ENCODE results near the gene CCDC154.

DNA sequence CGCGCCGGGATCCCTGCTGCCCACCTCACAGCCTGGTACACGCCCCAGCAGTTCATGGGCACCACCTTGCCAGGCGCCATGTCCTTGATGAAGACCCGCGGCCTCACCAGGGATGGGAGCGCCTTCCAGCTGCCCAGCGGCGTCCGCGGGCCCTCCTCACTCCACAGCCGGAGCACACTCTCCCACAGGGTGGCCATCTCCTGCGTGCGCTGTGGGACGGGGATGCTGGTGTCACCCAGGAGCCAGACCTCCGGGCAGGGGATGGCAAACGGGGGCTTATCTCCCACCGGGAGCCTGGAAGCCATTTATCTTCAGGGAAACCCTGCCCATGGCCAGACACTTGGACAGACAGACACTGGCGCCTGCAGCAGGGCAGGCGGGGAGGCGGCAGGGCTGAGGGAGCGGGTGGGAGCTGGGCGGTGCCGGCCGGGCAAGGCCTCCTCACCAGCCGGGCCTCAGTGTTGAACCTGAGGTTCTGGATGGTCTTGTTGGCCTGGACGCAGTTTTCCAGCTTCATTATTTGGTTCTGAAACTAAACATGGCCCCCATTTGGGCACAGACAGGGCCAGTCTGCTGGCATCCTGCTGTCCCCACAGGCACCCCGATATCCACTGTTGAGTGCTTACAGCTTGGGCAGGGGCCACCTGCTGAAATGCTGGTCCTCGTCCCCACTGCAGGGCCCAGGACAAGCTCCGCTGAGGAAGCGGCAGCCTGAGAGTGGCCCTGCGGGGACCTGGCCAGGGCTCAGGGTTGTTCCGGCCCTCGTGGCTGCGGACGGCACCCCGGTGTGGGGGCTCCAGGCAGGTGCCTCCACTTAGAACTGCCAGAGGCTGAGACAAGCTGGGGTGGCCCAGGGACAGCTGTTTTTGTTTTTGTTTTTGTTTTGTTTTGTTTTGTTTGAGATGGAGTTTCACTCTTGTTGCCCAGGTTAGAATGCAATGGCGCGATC, 9.4 kb downstream of the CCDC154 start:
- TF ChIP-seq POLR2AphosphoS5 (IDR thresholded peaks at IDR 0.05) (no peak), POLR2A (IDR thresholded peaks at IDR 0.05) (no peak)

Data from suprapubic skin (tissue), 4 donors.